Measurements from ENCODE around the gene PITPNC1. TPM values are rescaled to one million over a fixed set of nuclear protein-coding genes. Genes with fewer than 3 reads are reported as not detected.
A peak's percentile ranks its signal among the peaks of the same experiment; 100 is the strongest.

The PITPNC1 gene
- total RNA-seq, 2 donors from 2014 or later = 10.8 to 20.4 TPM

- no peak for TF ChIP-seq CTCF (IDR thresholded peaks at IDR 0.05)
- H3K4me3 ChIP-seq = no peak overlapping the region
- DNase-seq = no peak
- H3K36me3 ChIP-seq = no peaks in the 10 kb centered on the region
- no peak overlapping the region for H3K27ac ChIP-seq
- no peaks in the 10 kb centered on the region for H3K27me3 ChIP-seq
- no peaks in the 10 kb centered on the region for H3K4me1 ChIP-seq
- intact Hi-C loops (cut with DNase I) = loop anchor here (10.0 kb wide), 1 partner anchor 213 kb away; no protein-coding TSS in a partner anchor
- no peak overlapping the region for H3K9ac ChIP-seq (ENCODE audit: low read depth in 2 of 2, low read length in 2 of 2)
- no peaks in the 10 kb centered on the region for H3K9me3 ChIP-seq
These were observed 310.4 kb downstream of the PITPNC1 start for GRCh38 chr17:67687511-67687910.

DNA sequence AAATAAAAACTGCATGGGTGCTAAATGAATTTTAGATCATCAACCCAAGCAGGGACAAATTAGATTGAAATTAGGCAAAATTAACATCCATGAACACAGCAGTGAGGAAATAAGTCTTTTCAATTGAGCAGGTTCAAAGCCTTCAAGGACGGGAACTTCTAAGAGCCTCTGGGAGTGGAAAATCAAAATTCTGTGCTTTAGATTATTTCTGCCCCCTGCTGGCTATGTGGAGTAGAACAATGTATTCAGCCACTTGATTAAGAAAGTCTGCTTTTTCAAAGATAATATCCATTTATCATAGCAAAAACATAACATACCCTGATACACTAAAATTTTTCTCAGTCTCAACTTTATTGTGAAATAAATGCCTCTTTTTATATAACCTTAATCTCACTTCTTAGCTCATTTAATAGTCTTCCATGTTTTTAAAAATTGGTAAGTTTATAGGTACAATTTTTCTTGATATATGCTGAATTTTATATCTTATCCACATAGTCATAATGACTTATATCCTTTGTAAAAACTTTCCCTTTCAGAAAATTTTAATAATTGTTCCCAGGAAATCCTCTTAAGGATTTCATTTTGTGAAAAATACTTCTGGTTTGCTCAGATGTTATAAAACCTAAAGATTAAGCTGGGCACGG lies 312.6 kb downstream of the PITPNC1 start:
- Histone ChIP-seq H3K4me1 (no peaks in the 10 kb centered on the region), H3K36me3 (no peaks in the 10 kb centered on the region), H3K9ac (ENCODE audit: low read depth in 2 of 2, low read length in 2 of 2) (no peak overlapping the region), H3K9me3 (no peaks in the 10 kb centered on the region), H3K27me3 (no peaks in the 10 kb centered on the region), H3K4me3 (no peak overlapping the region), H3K27ac (no peak overlapping the region)
- intact Hi-C loops (cut with DNase I) = loop anchor here (2.0 to 10.0 kb wide), 2 partner anchors 215 to 315 kb away; no protein-coding TSS in a partner anchor
- TF ChIP-seq CTCF (IDR thresholded peaks at IDR 0.05) = peak; percentile 74
- peak; percentile 64 for DNase-seq

DNA sequence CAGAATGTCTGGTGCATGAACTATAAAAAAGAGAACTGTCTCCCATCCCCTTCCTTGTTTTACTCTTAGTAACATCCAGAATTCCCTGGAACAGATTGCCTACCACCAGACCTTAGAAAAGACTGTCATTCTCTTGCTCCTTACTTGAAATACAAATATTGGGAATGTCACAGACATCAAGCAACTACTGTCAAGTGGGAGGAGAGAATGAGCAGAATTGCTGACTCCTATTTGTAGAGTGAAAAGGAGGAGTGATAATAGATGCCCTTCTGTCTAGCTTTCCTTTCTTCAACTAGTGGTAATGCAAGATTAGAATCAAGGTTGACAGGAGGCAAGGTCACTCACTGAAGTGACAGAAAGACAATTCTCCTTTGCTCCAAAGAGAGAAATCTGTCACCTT lies 316.7 kb downstream of the PITPNC1 start:
- no peak overlapping the region for H3K9ac ChIP-seq (ENCODE audit: low read depth in 2 of 2, low read length in 2 of 2)
- H3K4me3 ChIP-seq = no peak overlapping the region
- TF ChIP-seq CTCF (IDR thresholded peaks at IDR 0.05) = no peak
- H3K9me3 ChIP-seq = no peaks in the 10 kb centered on the region
- intact Hi-C loops (cut with DNase I) = no loop called here
- H3K4me1 ChIP-seq = no peaks in the 10 kb centered on the region
- no peak overlapping the region for H3K27ac ChIP-seq
- DNase-seq = no peak
- H3K27me3 ChIP-seq = no peaks in the 10 kb centered on the region
- no peaks in the 10 kb centered on the region for H3K36me3 ChIP-seq

DNA sequence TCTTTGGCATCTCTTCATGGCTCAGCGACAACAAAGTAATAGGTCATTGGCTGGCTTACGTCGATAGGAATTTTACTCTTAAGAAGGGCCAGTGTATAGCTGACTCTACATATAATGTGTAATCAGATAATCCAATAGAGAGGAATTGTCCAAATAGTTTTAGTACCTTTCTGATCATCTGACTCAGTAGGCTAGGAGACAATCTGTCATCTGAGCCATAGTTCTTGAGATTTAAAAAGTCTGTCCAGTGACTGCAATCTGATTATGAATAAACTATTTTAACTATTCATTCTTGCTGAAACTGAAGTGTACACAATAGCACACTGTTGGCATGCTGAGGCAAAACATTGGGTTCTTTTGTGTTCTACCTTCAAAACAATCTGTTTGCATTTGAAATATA lies 319.3 kb downstream of the PITPNC1 start:
- Histone ChIP-seq H3K4me3 (no peak overlapping the region), H3K4me1 (no peaks in the 10 kb centered on the region), H3K9me3 (no peaks in the 10 kb centered on the region), H3K9ac (ENCODE audit: low read depth in 2 of 2, low read length in 2 of 2) (no peak overlapping the region), H3K36me3 (no peaks in the 10 kb centered on the region), H3K27ac (no peak overlapping the region), H3K27me3 (no peaks in the 10 kb centered on the region)
- DNase-seq = no peak
- intact Hi-C loops (cut with DNase I) = no loop called here
- TF ChIP-seq CTCF (IDR thresholded peaks at IDR 0.05) = no peak

GRCh38 chr17:67696853-67697498 lies 319.9 kb downstream of the PITPNC1 start:
- intact Hi-C loops (cut with DNase I) = no loop called here
- Histone ChIP-seq H3K4me1 (no peaks in the 10 kb centered on the region), H3K27me3 (no peaks in the 10 kb centered on the region), H3K36me3 (no peaks in the 10 kb centered on the region), H3K9me3 (no peaks in the 10 kb centered on the region), H3K4me3 (no peak overlapping the region), H3K9ac (ENCODE audit: low read depth in 2 of 2, low read length in 2 of 2) (no peak overlapping the region), H3K27ac (no peak overlapping the region)
- no peak for DNase-seq
- no peak for TF ChIP-seq CTCF (IDR thresholded peaks at IDR 0.05)

All from colonic mucosa (tissue), 4 donors.